HG02943 (cell line): Measurements from ENCODE around the gene EIF4A2.
A peak's percentile ranks its signal among the peaks of the same experiment; 100 is the strongest.

Experiments used
- ATAC-seq: cut with Tn5 transposase; IDR thresholded peaks from one replicate; pipeline ENCODE4 v1.9.1; 2021; ENCODE audit warnings: mild to moderate bottlenecking, low read depth, moderate library complexity; ENCODE audit not compliant: unreplicated experiment

The EIF4A2 gene

DNA sequence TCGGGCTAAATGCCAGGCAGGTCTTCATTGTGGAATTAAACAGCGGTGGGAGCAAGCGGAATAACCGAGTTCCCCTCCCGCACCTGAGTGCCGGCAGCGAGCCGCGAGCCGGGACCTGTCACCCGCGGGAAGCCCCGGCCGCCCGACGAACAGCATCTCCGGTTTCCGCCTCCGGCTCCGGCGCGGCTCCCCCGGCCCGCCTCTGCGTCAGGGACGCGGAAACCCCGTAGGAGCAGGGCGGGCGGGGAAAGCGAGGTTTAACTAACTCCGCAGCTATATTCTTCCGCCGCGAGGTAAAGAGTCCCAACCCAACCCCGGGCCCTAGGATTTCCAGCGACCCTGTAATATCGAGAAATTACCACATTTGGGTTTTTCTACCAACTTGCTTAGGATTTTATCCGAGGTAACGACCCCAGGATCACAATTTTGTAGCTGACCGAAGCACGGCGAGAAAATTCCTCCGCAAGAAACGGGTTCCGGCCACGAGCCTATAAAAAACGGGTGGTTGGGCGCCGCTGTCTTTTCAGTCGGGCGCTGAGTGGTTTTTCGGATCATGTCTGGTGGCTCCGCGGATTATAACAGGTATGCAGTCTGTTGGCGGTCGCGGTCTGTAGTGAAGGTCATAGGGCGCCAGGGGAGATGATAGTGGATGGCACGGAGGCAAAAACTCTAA lies at the start of gene EIF4A2:
Gene EIF4A2, plus strand, starts transcription at position 520 of the 673 bp plus-strand sequence. Its CDS starts 34 bp downstream, at position 554.
- ATAC-seq: peak; percentile 61

DNA sequence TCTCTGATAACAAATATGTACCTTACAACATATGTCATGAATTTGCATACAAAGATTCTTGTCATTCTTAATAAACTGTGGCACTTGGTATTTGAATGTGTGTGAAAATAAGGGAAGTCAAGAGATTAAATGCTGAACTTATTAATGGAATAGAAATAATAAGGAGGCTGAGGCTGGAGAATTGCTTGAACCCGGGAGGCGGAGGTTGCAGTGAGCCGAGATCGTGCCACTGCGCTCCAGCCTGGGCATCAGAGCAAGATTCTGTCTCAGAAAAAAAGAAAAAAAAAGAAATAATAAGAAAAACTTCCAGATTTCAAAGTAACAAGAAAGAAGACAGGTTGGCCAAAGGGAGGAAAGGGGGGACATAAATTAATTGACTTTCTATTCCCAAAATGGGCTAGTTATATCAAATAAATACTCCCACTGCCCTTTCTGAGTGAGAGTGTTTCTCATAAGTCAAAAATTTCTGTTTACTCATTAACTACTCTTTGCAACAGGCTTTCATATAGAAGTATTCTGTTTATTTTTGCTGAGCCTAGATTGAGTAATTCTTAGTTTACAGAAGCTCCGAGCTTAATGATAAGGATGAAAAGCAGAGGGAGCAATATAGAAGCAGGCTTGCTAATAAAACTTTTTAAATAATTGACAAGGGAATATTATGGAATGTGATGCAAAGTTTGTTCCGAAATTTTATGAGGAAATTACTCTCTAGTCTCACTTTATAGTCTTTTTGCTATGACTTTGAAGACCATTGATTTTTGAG lies 40.6 kb upstream of the EIF4A2 start:
- no peak for ATAC-seq

GRCh38 chr3:186743666-186744065 lies 39.7 kb upstream of the EIF4A2 start:
- no peak for ATAC-seq

DNA sequence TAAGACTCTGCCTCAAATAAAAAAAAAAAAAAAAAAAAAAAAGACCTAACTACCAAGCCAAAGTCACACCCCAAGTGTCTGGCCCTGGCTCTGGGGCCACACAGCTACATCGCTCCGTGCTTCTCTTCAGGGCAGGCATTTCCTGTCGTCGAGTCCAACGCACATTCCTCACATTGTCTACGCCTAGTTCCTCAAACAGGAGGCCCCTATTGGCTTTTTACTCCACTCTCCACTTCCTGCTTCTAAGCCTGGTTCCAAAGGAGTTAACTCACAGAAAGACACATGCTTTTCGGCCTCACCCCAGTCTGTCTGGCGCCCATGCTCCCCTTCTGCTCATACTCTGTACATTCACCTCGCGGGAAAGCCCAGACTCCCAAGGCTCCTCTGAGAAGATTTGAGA lies 37.4 kb upstream of the EIF4A2 start:
- no peak for ATAC-seq

- ATAC-seq: no peak
These were observed 33.1 kb upstream of the EIF4A2 start for GRCh38 chr3:186750316-186750715.

DNA sequence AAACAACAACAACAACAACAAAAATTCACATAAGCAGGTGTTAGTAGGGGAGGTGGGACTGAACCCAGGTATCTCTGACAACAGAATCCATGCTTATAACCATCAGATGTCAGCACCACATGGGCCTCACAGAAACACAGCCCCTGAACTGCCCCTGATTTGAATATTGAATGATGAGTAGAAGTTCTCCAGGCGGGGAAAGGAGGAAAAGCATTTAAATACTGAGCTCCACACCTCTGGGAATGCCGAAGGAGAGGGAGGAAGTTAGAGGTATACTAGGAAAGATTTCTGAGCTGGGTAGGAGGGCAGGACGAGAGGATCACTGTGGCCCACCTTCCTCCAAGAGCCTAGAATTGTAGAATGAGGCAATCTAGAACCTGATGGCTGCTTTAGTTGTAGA lies 31.9 kb upstream of the EIF4A2 start:
- no peak for ATAC-seq

DNA sequence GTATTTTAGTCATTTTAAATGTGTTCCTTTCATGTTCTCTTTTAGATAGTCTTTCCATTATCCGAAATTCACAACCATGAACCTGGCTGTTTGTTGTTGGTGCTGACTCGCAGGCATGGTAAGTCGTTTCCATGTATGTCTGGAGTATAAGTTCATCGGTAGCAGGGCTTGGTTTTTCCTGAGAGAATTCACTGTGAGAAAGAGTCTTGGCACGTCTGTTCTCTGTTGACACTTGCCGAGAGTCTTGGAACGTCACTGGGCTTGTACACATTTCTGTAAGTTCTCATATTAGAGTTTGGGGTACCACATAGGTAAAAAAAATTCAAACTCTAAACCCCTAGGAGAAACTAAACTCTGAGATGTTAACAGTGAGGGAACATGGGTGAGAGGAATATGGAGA lies 29.4 kb upstream of the EIF4A2 start:
- ATAC-seq: no peak

DNA sequence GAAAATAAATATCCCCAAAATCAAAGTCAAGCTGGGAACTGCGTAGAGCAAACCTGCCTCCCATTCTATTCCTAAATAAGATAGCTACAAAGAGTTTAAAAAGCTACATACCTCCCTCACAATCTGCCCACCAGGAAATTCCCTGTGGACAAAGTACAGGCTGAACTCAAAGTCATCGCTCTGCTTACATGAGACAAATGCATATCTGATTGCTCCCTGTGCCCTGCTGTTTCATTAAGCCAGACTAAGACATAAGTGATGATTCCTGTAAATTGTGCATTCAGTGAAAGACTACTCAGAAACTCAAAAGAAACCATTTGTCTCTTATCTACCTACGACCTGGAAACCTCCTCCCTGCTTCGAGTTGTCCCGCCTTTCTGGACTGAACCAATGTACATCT lies 28.5 kb upstream of the EIF4A2 start:
- ATAC-seq: no peak

GRCh38 chr3:186757214-186757613 lies 26.2 kb upstream of the EIF4A2 start:
- no peak for ATAC-seq

- no peak for ATAC-seq
These were observed 25.6 kb upstream of the EIF4A2 start for GRCh38 chr3:186757686-186758220.

DNA sequence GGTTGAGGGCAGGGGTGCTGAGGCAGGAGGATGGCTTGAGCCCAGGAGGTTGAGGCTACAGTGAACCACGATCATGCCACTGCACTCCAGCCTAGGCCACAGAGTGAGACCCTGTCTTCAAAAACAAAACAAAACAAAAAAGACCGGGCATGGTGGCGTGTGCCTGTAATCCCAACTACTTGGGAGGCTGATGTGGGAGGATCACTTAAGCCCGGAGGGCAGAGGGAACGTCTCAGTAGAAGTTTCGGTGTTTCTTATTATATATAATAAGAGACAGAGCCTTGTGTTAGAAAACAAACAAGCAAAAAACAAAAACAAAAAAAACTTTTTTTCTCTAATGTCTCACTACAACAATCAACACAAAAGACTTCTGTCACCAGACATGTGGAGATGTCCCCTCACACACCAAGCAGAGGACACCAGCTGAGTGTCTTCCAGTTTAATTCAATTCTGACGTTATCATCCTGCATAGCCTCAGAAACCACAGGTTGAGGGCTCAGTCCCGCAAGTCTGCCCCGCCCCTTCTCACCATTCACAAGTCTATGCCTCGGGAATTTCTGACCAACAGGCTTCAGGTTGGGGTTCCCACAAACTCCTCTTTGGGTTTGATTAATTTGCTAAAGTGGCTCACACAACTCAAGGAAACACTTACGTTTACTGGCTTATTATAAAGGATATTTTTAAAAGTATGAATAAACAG lies 24.0 kb upstream of the EIF4A2 start:
- no peak for ATAC-seq

DNA sequence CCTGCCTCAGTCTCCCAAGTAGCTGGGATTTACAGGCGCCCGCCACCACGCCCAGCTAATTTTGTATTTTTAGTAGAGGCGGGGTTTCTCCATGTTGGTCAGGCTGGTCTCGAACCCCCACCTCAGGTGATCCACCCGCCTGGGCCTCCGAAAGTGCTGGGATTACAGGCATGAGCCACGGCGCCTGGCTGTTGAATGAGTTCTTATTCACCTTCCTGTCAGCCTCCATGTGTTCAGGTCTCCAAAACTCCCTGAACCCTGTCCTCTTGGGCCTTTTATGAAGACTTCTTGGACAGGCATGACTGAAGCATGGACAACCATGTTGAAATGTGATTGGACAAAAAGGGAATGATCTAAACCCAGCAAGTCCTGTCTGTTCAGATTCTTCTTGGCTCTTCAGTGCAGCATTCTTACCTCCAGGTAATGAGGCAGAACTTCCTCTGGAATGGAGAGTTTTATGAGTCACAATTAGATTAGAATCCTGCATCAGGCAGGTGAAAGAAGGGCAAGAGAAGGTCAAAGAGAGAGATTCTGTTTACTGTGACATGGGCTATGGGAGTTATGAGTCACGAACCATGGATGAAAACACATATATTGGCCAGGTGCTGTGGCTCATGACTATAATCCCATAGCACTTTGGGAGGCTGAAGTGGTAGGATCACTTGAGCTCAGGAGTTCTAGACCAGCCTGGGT lies 23.1 kb upstream of the EIF4A2 start:
- ATAC-seq: no peak

- ATAC-seq: no peak
These were observed 22.4 kb upstream of the EIF4A2 start for GRCh38 chr3:186760897-186761447.

DNA sequence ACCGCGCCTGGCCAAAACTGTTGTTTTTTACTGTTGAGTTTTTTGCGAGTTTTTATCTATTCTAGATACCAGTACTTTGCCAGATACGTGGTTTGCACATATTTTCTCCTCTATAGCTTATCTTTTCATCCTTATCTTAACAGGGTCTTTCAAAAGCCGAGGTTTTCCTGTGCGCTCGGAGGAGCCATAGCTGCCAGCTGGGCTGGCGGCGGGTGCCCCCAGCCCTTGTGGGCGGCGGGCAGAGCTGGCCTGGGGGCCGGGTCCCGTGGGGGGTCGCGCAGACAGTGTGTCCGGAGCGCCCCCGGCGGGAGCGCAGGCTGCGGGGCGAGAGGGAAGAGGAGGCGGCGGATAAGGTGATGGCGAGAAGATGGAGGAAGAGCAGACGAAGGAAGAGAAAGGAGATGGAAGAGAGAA lies 11.1 kb upstream of the EIF4A2 start:
- peak; percentile 21 for ATAC-seq

- peak; percentile 88 for ATAC-seq
These were observed 10.5 kb upstream of the EIF4A2 start for GRCh38 chr3:186772701-186773417.

- ATAC-seq: no peak
These were observed 7.4 kb upstream of the EIF4A2 start for GRCh38 chr3:186775999-186776398.

- no peak for ATAC-seq
These were observed 4.2 kb upstream of the EIF4A2 start for GRCh38 chr3:186779204-186779603.

- ATAC-seq: peak; percentile 9
These were observed 777 bp upstream of the EIF4A2 start for GRCh38 chr3:186782542-186783057.

GRCh38 chr3:186783731-186784515 lies 546 bp downstream of the EIF4A2 start:
- peak; percentile 56 for ATAC-seq
